CD4-positive, alpha-beta T cell (primary cell): ENCODE data around the gene SQSTM1. TPM values are rescaled to one million over a fixed set of nuclear protein-coding genes. Genes with fewer than 3 reads are reported as not detected.

ENCODE experiments used
- ATAC-seq: fragments of 200-7000 bp; cut with Tn5 transposase; one replicate; pipeline ENCODE4 v1.10.0; 2022; ENCODE audit warnings: mild to moderate bottlenecking; ENCODE audit not compliant: poor library complexity
- CTCF ChIA-PET: fragments of 350-600 bp; sonication (Branson Sonifier 250); formaldehyde crosslinking; loops from one replicate; lab custom pipeline; 2021; ENCODE audit warnings: antibody characterized with exemption, inconsistent platforms; lab: Charles Lee
- POLR2A ChIA-PET: fragments of 350-600 bp; sonication (Branson Sonifier 250); formaldehyde crosslinking; loops from one replicate; lab custom pipeline; 2021; ENCODE audit warnings: antibody characterized with exemption, inconsistent platforms; lab: Charles Lee
- DNase-seq, 14 experiments: peaks; one replicate each; pipeline ENCODE4 v3.0.0-alpha.2; 2013 to 2020; ENCODE audit warnings: mixed read lengths in 2 of 14
- H3K27ac ChIP-seq, 2 donors: one replicate each; pipeline versions ENCODE4 v1.5.1 to v1.7.0; 2013; ENCODE audit warnings: low read length in 2 of 2, low read depth in 1 of 2, mild to moderate bottlenecking in 1 of 2
- H3K27me3 ChIP-seq, 2 experiments: 1 replicate in 1 of 2; 2 replicates in 1 of 2; pipeline versions ENCODE4 v1.6.1 to v1.7.0; 2013; ENCODE audit warnings: low read length in 2 of 2, control low read depth in 1 of 2, mild to moderate bottlenecking in 1 of 2, moderate library complexity in 1 of 2; ENCODE audit not compliant: insufficient read depth in 2 of 2, control insufficient read depth in 1 of 2
- H3K36me3 ChIP-seq: one replicate; pipeline ENCODE4 v1.6.1; 2013; ENCODE audit warnings: low read length, control low read depth; ENCODE audit not compliant: insufficient read depth
- H3K4me1 ChIP-seq: one replicate; pipeline ENCODE4 v1.6.1; 2013; ENCODE audit warnings: low read length, control low read depth; ENCODE audit not compliant: insufficient read depth
- H3K4me3 ChIP-seq: one replicate; pipeline ENCODE4 v1.5.1; 2013; ENCODE audit warnings: mild to moderate bottlenecking, low read length, moderate library complexity
- H3K9me3 ChIP-seq, 2 experiments: 1 replicate in 1 of 2; 2 replicates in 1 of 2; pipeline versions ENCODE4 v1.6.1 to v1.7.0; 2013; ENCODE audit warnings: low read length in 2 of 2, mild to moderate bottlenecking in 2 of 2, control low read depth in 1 of 2, moderate library complexity in 1 of 2; ENCODE audit not compliant: control insufficient read depth in 1 of 2, insufficient read depth in 1 of 2
- H3K27ac Mint-ChIP-seq: one replicate; pipeline ENCODE4 v1.8.0; 2020; ENCODE audit warnings: mixed read lengths
- H3K27me3 Mint-ChIP-seq: one replicate; pipeline ENCODE4 v1.8.0; 2021; ENCODE audit warnings: mixed read lengths
- H3K36me3 Mint-ChIP-seq: one replicate; pipeline ENCODE4 v1.8.0; 2021; ENCODE audit warnings: low read depth, mixed read lengths
- H3K4me1 Mint-ChIP-seq: one replicate; pipeline ENCODE4 v1.8.0; 2021; ENCODE audit warnings: low read depth, mixed read lengths
- H3K4me3 Mint-ChIP-seq: one replicate; pipeline ENCODE4 v1.8.0; 2020; ENCODE audit warnings: mild to moderate bottlenecking, mixed read lengths
- H3K9me3 Mint-ChIP-seq: one replicate; pipeline ENCODE4 v1.8.0; 2020; ENCODE audit warnings: mixed read lengths
- intact Hi-C, 2 experiments: fragments of 100-400 bp; cut with DNase I in 1 of 2; cut with micrococcal nuclease in 1 of 2; formaldehyde crosslinking; loops; one replicate each; pipeline versions ENCODE4 v1.15.1 to v1.9.0; 2023 to 2025; cut with DNase I, micrococcal nuclease
- total RNA-seq, 174 experiments: library from RNA in 2 of 174; stranded (reverse) in 2 of 174; gene quantifications; one replicate each; pipeline ENCODE4 v1.2.3 and lab custom pipeline; 2021 to 2026
- TF ChIP-seq, protein P1 (sequence below): fragments of 200-600 bp; IDR thresholded peaks from one replicate; pipeline ENCODE4 v1.8.0; 2022; ENCODE audit warnings: antibody characterized with exemption, mild to moderate bottlenecking

SQSTM1 gene
- total RNA-seq, 2 experiments from 2014 or later, result 260 to 267 TPM

DNA sequence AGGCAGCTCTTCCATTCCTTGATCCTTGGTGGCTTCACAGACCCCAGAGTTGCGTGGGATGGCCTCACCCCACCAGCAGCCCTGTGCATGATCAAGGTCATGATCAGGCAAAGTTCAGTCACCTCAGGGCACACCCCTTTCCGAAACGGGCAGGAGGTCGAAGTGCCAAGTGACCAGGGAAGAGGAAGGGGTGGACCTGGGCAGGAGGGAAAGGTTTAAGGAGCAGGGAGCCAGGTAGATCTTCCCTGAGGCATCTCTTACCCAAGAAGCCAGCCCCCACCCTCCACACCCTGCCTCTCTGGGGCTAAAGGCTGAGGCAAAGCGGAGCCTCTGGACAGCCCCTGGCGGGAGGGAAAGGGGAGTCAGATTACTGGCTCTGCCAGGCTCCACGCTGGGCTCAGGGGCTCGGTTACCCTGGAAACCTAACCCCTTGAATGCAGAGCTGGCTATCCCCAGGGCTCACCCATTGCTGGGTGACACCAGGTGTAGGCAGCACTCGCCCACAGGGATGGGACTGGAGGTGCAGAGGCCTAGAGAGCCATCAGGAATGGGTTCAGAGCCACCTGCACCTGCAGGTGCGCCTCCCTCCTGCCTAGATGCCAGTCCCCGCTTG, 17.6 kb upstream of the SQSTM1 start:
- DNase-seq (no peak), ATAC-seq (no peak)
- intact Hi-C loops, result loop anchor here (1.0 to 10.0 kb wide), 6 partner anchors 52 to 492 kb away; partner anchors contain the start of genes MAPK9 (in 1 of the 2), MRNIP (in 1 of the 2) and TBC1D9B (in 1 of the 2)
- Mint-ChIP-seq H3K27ac (peak overlapping the region; percentile 86), H3K4me1 (peaks cover 33% of the 10 kb centered on the region), H3K9me3 (no peaks in the 10 kb centered on the region), H3K36me3 (peaks cover 22% of the 10 kb centered on the region), H3K27me3 (no peaks in the 10 kb centered on the region), H3K4me3 (peak overlapping the region; percentile 94)
- no peak overlapping the region for H3K4me3 ChIP-seq
- no peaks in the 10 kb centered on the region for H3K9me3 ChIP-seq
- H3K36me3 ChIP-seq, result peaks cover 26% of the 10 kb centered on the region
- TF ChIP-seq, protein P1, sequence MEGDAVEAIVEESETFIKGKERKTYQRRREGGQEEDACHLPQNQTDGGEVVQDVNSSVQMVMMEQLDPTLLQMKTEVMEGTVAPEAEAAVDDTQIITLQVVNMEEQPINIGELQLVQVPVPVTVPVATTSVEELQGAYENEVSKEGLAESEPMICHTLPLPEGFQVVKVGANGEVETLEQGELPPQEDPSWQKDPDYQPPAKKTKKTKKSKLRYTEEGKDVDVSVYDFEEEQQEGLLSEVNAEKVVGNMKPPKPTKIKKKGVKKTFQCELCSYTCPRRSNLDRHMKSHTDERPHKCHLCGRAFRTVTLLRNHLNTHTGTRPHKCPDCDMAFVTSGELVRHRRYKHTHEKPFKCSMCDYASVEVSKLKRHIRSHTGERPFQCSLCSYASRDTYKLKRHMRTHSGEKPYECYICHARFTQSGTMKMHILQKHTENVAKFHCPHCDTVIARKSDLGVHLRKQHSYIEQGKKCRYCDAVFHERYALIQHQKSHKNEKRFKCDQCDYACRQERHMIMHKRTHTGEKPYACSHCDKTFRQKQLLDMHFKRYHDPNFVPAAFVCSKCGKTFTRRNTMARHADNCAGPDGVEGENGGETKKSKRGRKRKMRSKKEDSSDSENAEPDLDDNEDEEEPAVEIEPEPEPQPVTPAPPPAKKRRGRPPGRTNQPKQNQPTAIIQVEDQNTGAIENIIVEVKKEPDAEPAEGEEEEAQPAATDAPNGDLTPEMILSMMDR, result no peak
- H3K27ac ChIP-seq, result no peak overlapping the region
- ChIA-PET POLR2A (interaction anchor here (1.1 to 4.1 kb wide), 4 partner anchors 17 to 104 kb away, joined by 3 to 23 read pairs (median 11); partner anchors contain the start of genes MAML1 and SQSTM1), CTCF (interaction anchor here (1.0 to 1.7 kb wide), 3 partner anchors 35 to 68 kb away, joined by 3 to 5 read pairs (median 3); no protein-coding TSS in a partner anchor)
- peaks cover 54% of the 10 kb centered on the region for H3K4me1 ChIP-seq
- H3K27me3 ChIP-seq, result no peaks in the 10 kb centered on the region

DNA sequence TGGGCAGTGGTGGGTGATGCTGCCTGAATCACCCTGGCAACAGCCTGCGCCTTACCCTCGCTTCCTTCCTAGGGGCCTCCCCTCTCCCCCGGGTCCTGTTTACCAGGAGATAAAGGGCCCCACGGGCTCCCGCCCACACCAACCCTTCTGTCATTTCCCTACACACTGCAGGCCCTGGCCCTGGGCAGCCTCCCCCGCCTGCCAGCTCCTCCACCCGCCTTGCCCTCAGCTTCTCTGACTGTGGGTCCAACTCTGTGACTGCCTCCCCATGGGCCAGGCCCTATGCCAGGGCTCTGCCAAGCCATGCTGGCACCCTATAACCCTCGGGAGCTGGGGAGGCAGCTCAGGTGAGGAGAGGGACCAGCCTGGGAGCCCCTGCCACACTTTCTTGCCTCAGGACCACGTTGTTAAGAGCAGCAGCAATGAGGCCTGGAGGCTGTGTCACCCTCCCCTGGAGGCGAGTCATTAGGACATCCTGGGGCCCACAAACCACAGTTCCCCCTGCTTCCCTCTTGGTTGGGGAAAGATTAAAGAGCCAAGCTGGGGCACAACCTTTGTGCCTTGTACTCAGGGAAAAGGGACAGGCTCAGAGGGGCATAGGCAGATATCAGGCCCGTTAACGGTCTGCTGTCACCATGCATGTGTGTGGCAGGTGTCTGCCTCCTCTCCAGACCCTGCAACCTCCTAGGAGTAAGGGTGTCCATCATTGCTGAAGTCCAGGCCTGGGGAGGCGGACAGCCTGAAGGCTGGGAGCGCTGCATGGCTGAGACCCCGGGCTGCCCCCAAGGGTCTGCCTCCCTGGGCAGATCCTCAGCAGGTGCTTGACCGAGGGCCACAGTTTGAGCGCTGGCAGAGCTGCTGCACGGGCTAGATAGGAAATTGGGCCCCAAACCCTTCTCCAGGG, 16.8 kb upstream of the SQSTM1 start:
- peak overlapping the region; percentile 86 for H3K27ac Mint-ChIP-seq
- TF ChIP-seq, protein P1, result no peak
- ChIA-PET CTCF (no interaction called here), POLR2A (interaction anchor here (1.1 to 4.1 kb wide), 3 partner anchors 16 to 103 kb away, joined by 4 to 23 read pairs (median 10); partner anchors contain the start of gene SQSTM1)
- H3K36me3 ChIP-seq, result peaks cover 17% of the 10 kb centered on the region
- peak overlapping the region; percentile 22 to 41 for H3K27ac ChIP-seq
- H3K9me3 ChIP-seq, result no peaks in the 10 kb centered on the region
- no peaks in the 10 kb centered on the region for H3K27me3 Mint-ChIP-seq
- H3K4me3 ChIP-seq, result no peak overlapping the region
- ATAC-seq (no peak), DNase-seq (peak in 5 of 14 experiments; percentile 30 to 54 (median 48))
- H3K4me3 Mint-ChIP-seq, result peak overlapping the region; percentile 94
- peaks cover 33% of the 10 kb centered on the region for H3K4me1 Mint-ChIP-seq
- intact Hi-C loops, result loop anchor here (2.0 to 10.0 kb wide), 6 partner anchors 51 to 491 kb away; partner anchors contain the start of genes MAPK9 (in 1 of the 2) and MRNIP (in 1 of the 2)
- H3K9me3 Mint-ChIP-seq, result no peaks in the 10 kb centered on the region
- H3K4me1 ChIP-seq, result peaks cover 57% of the 10 kb centered on the region
- H3K36me3 Mint-ChIP-seq, result peaks cover 21% of the 10 kb centered on the region
- no peaks in the 10 kb centered on the region for H3K27me3 ChIP-seq

DNA sequence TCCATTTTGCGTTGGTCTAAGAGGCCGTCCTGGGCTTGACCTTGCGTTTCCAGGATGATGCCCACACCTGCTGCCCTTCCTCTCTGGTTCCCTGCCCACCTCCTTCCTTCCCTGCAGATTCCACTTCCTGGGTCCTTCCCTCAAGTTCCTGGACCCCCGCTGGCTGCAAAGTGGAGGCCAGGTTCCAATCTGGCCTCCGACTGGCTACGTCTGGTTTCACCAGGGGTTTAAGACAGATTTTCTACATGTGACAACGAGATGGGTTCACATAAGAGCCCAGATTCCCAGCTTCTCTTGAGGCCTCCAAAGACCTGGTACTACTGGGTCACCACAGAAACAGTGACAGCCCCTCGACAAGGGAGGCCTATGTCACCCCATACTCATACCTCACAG, 16.2 kb upstream of the SQSTM1 start:
- H3K4me3 Mint-ChIP-seq, result peak overlapping the region; percentile 94
- Histone ChIP-seq H3K9me3 (no peaks in the 10 kb centered on the region), H3K4me3 (no peak overlapping the region), H3K36me3 (peaks cover 12% of the 10 kb centered on the region), H3K4me1 (peaks cover 57% of the 10 kb centered on the region), H3K27ac (no peak overlapping the region), H3K27me3 (no peaks in the 10 kb centered on the region)
- H3K36me3 Mint-ChIP-seq, result peaks cover 14% of the 10 kb centered on the region
- ATAC-seq, result no peak
- no peak for DNase-seq
- TF ChIP-seq, protein P1, result no peak
- H3K27ac Mint-ChIP-seq, result peak overlapping the region; percentile 86
- H3K4me1 Mint-ChIP-seq, result peaks cover 33% of the 10 kb centered on the region
- POLR2A ChIA-PET, result interaction anchor here (1.1 to 4.1 kb wide), 2 partner anchors 15 to 18 kb away, joined by 4 to 23 read pairs; partner anchors contain the start of gene SQSTM1
- intact Hi-C loops, result loop anchor here (2.0 to 10.0 kb wide), 5 partner anchors 50 to 490 kb away; partner anchors contain the start of genes MAPK9 (in 1 of the 2) and MRNIP (in 1 of the 2)
- H3K27me3 Mint-ChIP-seq, result no peaks in the 10 kb centered on the region
- CTCF ChIA-PET, result no interaction called here
- H3K9me3 Mint-ChIP-seq, result no peaks in the 10 kb centered on the region
